Measurements from ENCODE around the gene CHD8.
A peak's percentile ranks its signal among the peaks of the same experiment; 100 is the strongest.
"Not testable (repeated sequence)": the region's sequence is repeated elsewhere in the genome, so short reads cannot be mapped to it uniquely, and the experiment has no call there.

Gene CHD8, protein sequence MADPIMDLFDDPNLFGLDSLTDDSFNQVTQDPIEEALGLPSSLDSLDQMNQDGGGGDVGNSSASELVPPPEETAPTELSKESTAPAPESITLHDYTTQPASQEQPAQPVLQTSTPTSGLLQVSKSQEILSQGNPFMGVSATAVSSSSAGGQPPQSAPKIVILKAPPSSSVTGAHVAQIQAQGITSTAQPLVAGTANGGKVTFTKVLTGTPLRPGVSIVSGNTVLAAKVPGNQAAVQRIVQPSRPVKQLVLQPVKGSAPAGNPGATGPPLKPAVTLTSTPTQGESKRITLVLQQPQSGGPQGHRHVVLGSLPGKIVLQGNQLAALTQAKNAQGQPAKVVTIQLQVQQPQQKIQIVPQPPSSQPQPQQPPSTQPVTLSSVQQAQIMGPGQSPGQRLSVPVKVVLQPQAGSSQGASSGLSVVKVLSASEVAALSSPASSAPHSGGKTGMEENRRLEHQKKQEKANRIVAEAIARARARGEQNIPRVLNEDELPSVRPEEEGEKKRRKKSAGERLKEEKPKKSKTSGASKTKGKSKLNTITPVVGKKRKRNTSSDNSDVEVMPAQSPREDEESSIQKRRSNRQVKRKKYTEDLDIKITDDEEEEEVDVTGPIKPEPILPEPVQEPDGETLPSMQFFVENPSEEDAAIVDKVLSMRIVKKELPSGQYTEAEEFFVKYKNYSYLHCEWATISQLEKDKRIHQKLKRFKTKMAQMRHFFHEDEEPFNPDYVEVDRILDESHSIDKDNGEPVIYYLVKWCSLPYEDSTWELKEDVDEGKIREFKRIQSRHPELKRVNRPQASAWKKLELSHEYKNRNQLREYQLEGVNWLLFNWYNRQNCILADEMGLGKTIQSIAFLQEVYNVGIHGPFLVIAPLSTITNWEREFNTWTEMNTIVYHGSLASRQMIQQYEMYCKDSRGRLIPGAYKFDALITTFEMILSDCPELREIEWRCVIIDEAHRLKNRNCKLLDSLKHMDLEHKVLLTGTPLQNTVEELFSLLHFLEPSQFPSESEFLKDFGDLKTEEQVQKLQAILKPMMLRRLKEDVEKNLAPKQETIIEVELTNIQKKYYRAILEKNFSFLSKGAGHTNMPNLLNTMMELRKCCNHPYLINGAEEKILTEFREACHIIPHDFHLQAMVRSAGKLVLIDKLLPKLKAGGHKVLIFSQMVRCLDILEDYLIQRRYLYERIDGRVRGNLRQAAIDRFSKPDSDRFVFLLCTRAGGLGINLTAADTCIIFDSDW (N-terminal part only)

GRCh38 chr14:21455912-21456667 lies at the start of gene CHD8:
CHD8 (minus strand) TSS chr14:21456123; CDS start chr14:21431643, 24,480 bp downstream.
- peak; percentile 99 for DNase-seq (ENCODE audit: low read depth)

DNA sequence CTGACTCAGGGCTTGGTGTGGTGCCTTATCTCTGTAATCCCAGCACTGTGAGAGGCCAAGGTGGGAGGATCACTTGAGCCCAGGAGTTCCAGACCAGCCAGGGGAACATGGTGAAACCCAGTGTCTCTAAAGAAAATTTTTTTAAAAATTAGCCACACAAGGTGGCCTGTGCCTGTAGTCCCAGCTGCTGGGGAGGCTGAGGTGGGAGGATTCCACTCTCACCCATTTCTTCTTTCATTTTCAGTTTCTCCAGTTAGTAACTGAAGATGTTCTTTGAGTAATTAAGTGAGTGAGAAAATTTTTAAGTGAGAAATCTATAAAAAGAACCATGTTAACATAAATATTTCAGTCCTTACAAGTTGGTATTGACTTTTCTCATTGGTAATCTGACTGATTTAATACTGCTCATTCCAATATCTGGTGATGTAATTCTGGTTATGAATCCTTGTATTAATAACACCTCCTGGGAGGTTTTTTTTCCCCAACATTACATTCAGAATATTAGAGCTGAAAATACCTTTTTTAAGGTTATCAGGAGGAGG lies 49.2 kb upstream of the CHD8 start:
- DNase-seq (ENCODE audit: low read depth), result no peak

DNA sequence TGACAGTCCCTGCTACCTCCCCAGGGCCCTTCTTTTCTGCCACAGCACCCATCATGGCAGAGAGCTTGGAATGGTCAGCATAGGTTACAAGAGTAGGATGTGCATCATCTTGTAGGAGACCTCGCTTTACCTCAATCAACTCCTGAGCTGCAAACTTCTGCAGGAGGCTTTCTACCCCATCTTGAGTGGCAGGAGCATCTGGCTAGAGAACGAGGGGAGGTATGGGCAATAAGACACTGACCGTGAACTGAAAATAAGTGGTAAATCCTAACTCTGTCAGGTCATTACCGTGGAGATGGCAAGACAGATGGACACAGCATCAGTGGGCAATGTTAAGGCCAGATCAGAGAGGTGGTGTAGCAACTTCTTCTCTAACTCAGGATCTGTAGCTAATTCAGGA lies 47.5 kb upstream of the CHD8 start:
- no peak for DNase-seq (ENCODE audit: low read depth)

- no peak for DNase-seq (ENCODE audit: low read depth)
Measured at GRCh38 chr14:21501568-21501967, 45.6 kb upstream of the CHD8 start.

DNA sequence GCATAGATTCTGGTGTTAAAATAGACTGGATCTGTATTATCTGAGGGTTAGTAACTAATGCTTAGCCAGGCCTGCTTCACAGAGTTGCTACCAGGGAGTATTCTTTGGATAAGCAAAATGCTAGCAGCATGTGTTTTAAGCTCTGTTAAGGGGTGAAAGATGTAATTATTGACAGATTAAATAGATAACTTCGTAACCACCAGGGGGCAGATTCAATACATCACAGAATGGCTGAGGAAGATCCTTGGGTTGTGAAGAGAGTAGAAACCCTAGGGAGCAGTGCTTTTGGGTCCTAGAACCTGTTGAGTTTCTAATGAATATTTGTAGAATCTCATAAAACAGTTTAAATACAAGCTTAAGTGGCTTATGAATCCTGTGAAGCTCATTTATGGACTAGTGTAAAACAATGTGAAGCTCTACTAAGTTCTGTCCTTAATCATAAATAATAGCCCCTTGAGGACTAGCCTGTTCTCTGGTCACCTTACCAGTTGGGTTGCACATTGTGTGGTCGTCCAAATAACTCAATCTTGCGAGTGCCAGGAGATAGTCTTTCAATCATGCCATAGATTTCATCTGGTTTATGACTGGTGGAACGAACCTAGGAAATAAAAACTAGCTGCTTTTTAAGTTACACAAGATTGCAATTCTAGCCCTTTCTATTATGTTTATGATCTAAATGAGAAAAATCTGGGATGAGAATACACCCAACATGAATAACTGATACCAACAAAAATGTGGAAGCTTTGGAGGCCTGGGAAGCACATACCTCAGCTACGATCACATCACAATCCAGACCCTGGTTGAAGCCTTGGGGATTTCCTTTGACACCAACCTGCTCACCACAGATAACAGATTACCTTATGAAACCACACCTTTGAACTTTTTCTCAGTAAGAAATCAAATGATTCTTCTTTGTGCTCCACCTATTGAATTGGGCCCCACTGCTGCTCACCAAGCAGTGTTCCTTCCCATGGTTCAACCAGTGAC lies 42.9 kb upstream of the CHD8 start:
- no peak for DNase-seq (ENCODE audit: low read depth)

GRCh38 chr14:21496453-21496852 lies 40.5 kb upstream of the CHD8 start:
- no peak for DNase-seq (ENCODE audit: low read depth)

- DNase-seq (ENCODE audit: low read depth), result no peak
Measured at GRCh38 chr14:21494902-21495762, 39.2 kb upstream of the CHD8 start.

DNA sequence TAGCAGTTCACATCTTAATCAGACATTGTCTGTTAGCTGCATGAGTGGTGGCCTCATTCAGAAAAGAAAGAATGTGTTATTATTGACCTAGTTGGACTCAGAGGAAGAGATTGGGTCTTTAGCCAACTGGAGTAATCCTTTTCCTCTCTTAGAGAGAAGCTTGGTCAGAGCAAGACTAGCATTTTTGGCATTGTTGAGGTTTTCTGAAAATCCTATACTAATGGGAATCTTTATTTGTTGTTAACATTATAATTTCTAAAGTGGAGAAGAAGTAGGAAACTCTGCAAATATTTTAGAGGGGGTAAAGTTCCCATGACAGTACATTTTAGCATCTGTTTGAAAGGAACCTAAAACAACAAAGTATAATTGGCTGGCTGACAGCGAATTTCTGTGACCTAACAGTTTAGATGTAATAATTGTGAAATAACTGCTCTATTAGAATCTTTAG lies 30.7 kb upstream of the CHD8 start:
- no peak for DNase-seq (ENCODE audit: low read depth)

DNA sequence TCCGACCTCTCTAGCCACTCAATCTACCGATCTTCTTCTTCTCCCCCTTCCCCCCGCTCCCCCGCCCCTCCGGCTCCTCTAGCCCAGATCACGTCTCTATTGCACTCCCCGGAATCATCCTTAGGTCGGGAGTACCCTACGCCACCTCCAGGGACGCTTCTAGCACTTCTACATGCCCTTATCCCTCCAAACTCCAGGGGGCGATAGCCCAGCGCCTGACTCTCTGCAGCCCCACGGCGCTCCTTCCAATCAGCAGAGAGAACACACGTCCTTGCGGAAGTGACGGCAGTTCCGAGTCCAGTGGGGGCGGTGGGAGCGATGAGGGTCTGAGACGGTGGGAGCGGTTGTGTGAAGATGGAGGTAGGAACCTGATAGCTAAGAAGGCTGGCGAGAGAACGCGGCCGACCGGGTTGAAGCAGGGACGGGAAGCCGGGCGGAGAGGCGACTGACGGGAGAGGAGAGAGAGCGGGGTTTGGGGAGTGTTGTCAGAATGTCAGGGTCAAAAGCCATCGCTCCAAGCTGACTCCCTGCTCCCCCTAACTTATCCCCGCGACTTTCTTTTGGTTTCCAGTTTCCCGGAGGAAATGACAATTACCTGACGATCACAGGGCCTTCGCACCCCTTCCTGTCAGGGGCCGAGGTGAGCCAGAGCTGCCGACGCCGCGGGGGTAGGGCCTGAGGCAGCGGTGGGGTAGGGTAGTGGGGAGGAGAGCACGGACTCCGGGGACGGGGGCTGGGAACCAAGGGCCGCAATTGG lies 21.2 kb upstream of the CHD8 start, which contains the start of the genes RAB2B and TOX4:
Gene RAB2B (minus strand): TSS at position 35 of the 757 bp plus-strand sequence. CDS start 87 bp downstream, outside the sequence.
Gene TOX4 (plus strand): TSS at position 271 of the 757 bp plus-strand sequence. CDS start 84 bp downstream, at position 355.
- DNase-seq (ENCODE audit: low read depth), result peak; percentile 99

DNA sequence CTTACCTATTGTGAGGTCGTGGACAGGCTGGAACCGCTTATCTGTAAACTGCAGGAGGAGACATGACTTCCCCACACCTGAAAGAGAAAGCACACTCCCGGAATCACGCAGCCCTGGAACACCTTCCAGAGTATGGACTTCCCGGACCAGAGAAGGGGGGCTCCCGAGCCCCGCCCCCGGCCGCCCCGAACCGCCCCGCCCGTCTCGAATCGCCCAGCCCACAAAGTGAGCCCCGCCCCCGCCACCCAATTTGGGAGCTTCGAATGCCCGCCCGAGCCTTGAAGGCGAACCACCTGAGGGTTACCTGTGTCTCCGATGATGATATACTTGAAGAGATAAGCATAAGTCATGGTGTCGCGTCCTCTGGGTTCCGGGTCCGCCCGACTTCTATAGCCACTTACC lies 20.6 kb upstream of the CHD8 start:
- peak; percentile 54 for DNase-seq (ENCODE audit: low read depth)

DNA sequence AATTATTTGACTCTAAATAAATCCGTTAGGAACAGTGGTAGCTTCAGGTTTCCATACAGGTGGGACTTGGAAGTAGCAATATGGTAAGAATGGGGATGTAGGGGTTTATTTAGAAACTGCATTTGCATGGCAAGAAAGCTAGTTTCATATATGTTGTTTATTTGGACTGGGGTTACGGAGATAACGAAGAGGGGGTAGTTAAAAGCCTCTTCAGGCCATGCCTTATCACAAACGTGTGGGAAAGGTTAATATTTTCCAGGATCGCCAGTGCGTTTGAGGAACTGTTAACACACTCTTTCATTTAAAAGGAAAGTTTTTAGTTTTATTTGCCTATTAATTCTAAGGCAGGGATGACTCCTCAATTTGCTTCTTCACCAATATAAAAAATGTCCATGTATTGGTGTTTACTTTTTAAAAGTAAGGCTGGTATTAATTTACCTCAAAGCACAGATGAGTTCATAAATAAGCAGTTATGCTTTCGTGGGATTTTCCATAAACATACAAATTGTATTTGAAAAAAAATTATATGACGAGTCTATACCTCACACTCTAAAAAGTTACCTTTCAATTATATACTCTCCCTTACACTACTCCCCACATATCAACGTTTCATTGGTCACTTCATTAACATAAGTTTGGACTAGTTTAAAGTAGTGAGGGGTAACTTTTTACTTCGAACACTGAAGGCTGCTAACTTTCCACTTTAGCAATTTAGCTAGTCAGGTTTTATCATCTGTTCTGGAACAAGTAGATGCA lies 20.0 kb upstream of the CHD8 start:
- DNase-seq (ENCODE audit: low read depth), result no peak

GRCh38 chr14:21467616-21468015 lies 11.7 kb upstream of the CHD8 start:
- DNase-seq (ENCODE audit: low read depth), result peak; percentile 75

DNA sequence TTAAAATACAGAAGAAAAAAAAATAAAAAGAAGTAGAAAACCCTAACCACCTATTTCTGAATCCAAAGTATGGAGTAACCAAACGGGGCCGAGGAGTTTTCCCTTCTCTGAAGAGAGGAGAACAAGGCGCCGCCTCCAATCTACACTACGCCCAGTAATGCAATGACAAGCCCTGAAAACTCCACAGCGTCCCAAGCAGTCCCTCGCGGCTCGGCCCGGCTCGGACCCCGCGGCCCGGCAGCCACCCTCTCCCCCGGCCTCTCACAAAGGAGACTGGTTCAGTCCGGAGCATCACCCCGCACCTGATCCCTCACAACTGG lies 371 bp downstream of the CHD8 start:
- DNase-seq (ENCODE audit: low read depth), result no peak

DNA sequence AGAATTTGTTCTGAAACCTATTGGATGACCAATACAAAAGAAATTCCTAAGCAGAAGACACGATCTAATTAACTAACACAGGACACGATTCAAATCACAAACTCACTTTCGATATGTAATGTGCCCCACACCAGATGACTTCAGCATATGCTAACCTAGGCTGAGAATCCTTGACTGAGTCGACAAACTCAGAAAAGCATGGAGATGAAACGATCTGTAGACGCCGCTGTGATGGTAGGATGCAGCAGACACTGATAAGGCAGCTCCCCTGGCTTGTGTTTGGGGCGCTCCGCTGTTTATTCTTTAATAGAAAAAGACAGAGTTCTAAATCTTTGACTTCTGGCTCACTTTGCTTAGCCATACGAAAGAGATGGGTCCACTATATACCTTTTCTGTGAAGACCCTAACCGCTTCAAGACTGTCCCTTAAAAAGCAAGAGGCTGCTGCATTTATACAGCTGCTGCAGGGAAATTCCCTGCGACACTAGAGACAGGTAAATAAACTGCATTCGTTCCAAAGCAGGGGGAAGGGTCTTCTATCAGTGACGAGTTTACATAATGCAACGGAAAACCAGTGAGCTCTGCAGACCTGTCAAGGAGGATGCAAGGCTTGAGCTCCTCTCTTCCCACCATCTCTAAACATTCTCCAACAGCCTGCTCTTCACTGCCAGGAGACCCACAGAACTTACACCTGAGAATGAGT lies 929 bp downstream of the CHD8 start:
- DNase-seq (ENCODE audit: low read depth), result no peak

- no peak for DNase-seq (ENCODE audit: low read depth)
Measured at GRCh38 chr14:21449899-21450216, 6.1 kb downstream of the CHD8 start.

DNA sequence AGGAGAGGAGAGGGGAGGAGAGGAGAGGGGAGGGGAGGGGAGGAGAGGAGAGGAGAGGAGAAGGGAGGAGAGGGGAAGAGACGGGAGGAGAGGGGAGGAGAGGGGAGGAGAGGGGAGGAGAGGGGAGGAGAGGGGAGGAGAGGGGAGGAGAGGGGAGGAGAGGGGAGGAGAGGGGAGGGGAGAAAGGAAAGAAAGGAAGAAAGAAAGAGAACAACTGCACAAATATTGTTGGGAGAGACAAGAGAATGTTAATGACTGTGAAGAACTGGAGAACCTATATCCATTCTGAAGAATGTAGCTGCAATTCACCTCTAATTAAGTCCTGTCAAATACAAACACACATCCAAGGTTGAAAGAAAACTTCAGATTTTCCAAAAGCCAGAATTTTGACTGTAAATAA lies 13.3 kb downstream of the CHD8 start:
- not testable (repeated sequence) for DNase-seq (ENCODE audit: low read depth)

DNA sequence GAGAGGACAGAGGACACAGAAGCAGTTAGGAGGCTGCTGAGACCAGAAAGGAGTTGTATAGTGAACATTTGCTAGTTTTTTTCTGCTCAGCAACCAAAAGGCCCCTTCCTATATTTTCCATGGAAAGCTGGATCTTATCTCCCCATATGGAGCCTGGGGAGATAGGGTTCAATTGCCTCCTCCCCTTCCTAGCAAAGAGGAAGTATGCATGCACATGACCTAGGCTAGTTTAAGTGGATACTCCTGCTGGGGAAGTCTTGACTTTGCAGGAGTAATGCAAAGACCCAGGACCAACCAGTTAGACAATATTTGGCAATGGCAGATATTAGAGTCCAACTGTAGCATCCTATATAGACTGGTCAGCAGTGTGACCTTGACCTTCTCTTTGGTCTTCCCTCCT lies 15.1 kb downstream of the CHD8 start:
- DNase-seq (ENCODE audit: low read depth), result no peak

Measured in stromal cell of bone marrow (primary cell).